ENCODE data around the gene SSMEM1.
"Not testable (repeated sequence)": the region's sequence is repeated elsewhere in the genome, so short reads cannot be mapped to it uniquely, and the experiment has no call there.

SSMEM1 gene

GRCh38 chr7:130207642-130208041 is at the start of gene SSMEM1:
SSMEM1 (plus strand) TSS chr7:130207860; CDS start chr7:130207911, 51 bp downstream.
- no peak for DNase-seq (ENCODE audit: low read depth in 2 of 2)

- no peak for DNase-seq (ENCODE audit: low read depth in 2 of 2)
Observed at GRCh38 chr7:130160023-130160422, 47.6 kb upstream of the SSMEM1 start.

GRCh38 chr7:130160455-130160854 is 47.2 kb upstream of the SSMEM1 start:
- no peak for DNase-seq (ENCODE audit: low read depth in 2 of 2)

GRCh38 chr7:130162196-130162595 is 45.5 kb upstream of the SSMEM1 start:
- DNase-seq (ENCODE audit: low read depth in 2 of 2) = no peak

GRCh38 chr7:130174237-130174959 is 33.3 kb upstream of the SSMEM1 start:
- DNase-seq (ENCODE audit: low read depth in 2 of 2) = no peak

- DNase-seq (ENCODE audit: low read depth in 2 of 2) = no peak
Observed at GRCh38 chr7:130178251-130178650, 29.4 kb upstream of the SSMEM1 start.

- DNase-seq (ENCODE audit: low read depth in 2 of 2) = no peak
Observed at GRCh38 chr7:130179631-130180030, 28.0 kb upstream of the SSMEM1 start.

- peak; percentile 10 to 24 for DNase-seq (ENCODE audit: low read depth in 2 of 2)
Observed at GRCh38 chr7:130180571-130181262, 26.9 kb upstream of the SSMEM1 start.

GRCh38 chr7:130181263-130181605 is 26.4 kb upstream of the SSMEM1 start:
- no peak for DNase-seq (ENCODE audit: low read depth in 2 of 2)

GRCh38 chr7:130182990-130183389 is 24.7 kb upstream of the SSMEM1 start:
- no peak for DNase-seq (ENCODE audit: low read depth in 2 of 2)

GRCh38 chr7:130184349-130184748 is 23.3 kb upstream of the SSMEM1 start:
- DNase-seq (ENCODE audit: low read depth in 2 of 2) = not testable (repeated sequence)

GRCh38 chr7:130187360-130187759 is 20.3 kb upstream of the SSMEM1 start:
- no peak for DNase-seq (ENCODE audit: low read depth in 2 of 2)

GRCh38 chr7:130189343-130189742 is 18.3 kb upstream of the SSMEM1 start:
- DNase-seq (ENCODE audit: low read depth in 2 of 2) = no peak

- no peak for DNase-seq (ENCODE audit: low read depth in 2 of 2)
Observed at GRCh38 chr7:130191791-130192190, 15.9 kb upstream of the SSMEM1 start.

- DNase-seq (ENCODE audit: low read depth in 2 of 2) = no peak
Observed at GRCh38 chr7:130195396-130195795, 12.3 kb upstream of the SSMEM1 start.

- no peak for DNase-seq (ENCODE audit: low read depth in 2 of 2)
Observed at GRCh38 chr7:130196476-130196875, 11.2 kb upstream of the SSMEM1 start.

- DNase-seq (ENCODE audit: low read depth in 2 of 2) = no peak
Observed at GRCh38 chr7:130197094-130197493, 10.6 kb upstream of the SSMEM1 start.

GRCh38 chr7:130201796-130202195 is 5.9 kb upstream of the SSMEM1 start:
- DNase-seq (ENCODE audit: low read depth in 2 of 2) = no peak

GRCh38 chr7:130205084-130205947 is 2.3 kb upstream of the SSMEM1 start, which contains the start of gene TMEM209:
TMEM209 (minus strand) TSS chr7:130205406; CDS start chr7:130205375, 31 bp downstream.
- peak; percentile 88 to 94 for DNase-seq (ENCODE audit: low read depth in 2 of 2)

- DNase-seq (ENCODE audit: low read depth in 2 of 2) = no peak
Observed at GRCh38 chr7:130207033-130207432, 627 bp upstream of the SSMEM1 start.

- no peak for DNase-seq (ENCODE audit: low read depth in 2 of 2)
Observed at GRCh38 chr7:130208516-130208915, 856 bp downstream of the SSMEM1 start.

GRCh38 chr7:130210181-130210935 is 2.7 kb downstream of the SSMEM1 start:
- no peak for DNase-seq (ENCODE audit: low read depth in 2 of 2)
